Skeletal muscle tissue (tissue), 4 donors: ENCODE data around the gene CFTR. TPM values are rescaled to one million over a fixed set of nuclear protein-coding genes. Genes with fewer than 3 reads are reported as not detected.

Source experiments
- H3K27ac ChIP-seq: one replicate; pipeline ENCODE4 v1.7.0; 2013; ENCODE audit warnings: mild to moderate bottlenecking, low read depth, low read length, inconsistent platforms
- H3K27me3 ChIP-seq, 3 donors: one replicate each; pipeline ENCODE4 v1.7.0; 2013; ENCODE audit warnings: low read length in 3 of 3; ENCODE audit not compliant: control insufficient read depth in 3 of 3, insufficient read depth in 3 of 3
- H3K36me3 ChIP-seq, 3 donors: one replicate each; pipeline ENCODE4 v1.7.0; 2013; ENCODE audit warnings: low read length in 3 of 3; ENCODE audit not compliant: control insufficient read depth in 3 of 3, insufficient read depth in 3 of 3
- H3K4me1 ChIP-seq, 3 donors: one replicate each; pipeline ENCODE4 v1.7.0; 2013; ENCODE audit warnings: low read length in 3 of 3, mild to moderate bottlenecking in 3 of 3; ENCODE audit not compliant: control insufficient read depth in 3 of 3, insufficient read depth in 3 of 3
- H3K4me3 ChIP-seq, 3 donors: one replicate each; pipeline ENCODE4 v1.7.0; 2013; ENCODE audit warnings: low read length in 3 of 3
- H3K9ac ChIP-seq, 3 donors: one replicate each; pipeline ENCODE4 v1.7.0; 2013; ENCODE audit warnings: low read length in 3 of 3, mild to moderate bottlenecking in 3 of 3, moderate library complexity in 2 of 3, low read depth in 1 of 3
- H3K9me3 ChIP-seq, 3 donors: one replicate each; pipeline ENCODE4 v1.7.0; 2013; ENCODE audit warnings: low read length in 3 of 3; ENCODE audit not compliant: control insufficient read depth in 3 of 3
- total RNA-seq: library from RNA; depleted of rRNA; stranded (reverse); fragments of >200 nt; gene quantifications from one replicate; pipeline ENCODE4 v1.2.3, GENCODE V29; 2014
- donor health status: Osteomylitis.

Gene CFTR
- total RNA-seq, 1 donor from 2014 or later = not detected

DNA sequence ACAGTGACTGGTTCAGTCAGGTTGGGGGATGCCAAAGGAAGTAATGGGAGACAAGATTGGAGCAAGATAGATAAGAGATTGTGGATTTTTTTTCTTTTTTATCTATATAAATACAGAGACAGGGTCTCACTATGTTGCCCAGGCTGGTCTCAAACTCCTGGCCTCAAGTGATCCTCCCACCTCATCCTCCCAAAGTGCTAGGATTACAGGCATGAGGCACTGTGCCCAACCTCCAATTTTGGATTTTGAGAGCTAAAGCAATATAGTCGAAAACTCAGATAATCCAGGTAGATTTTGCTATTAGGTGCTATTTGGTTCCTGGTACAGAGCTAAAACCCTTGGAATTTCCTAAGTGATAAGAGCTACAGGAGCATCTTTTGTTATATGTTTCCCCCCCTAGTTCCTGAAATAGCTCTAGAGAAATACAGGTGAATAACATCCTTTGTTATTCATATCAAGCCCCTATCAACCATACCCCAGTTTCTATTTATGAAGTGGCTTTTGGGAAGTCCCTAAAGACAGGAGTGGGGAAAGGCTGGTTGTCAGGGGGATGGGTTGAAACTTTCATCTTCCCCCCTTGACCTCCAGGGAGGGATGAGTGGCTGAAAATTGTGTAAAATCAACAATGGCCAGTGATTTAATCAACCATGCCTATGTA is 151.2 kb downstream of the CFTR start:
- Histone ChIP-seq H3K36me3 (no peaks in the 10 kb centered on the region), H3K9me3 (no peaks in the 10 kb centered on the region), H3K27me3 (no peaks in the 10 kb centered on the region), H3K27ac (no peak overlapping the region), H3K4me3 (no peak overlapping the region), H3K4me1 (no peaks in the 10 kb centered on the region), H3K9ac (no peak overlapping the region)

DNA sequence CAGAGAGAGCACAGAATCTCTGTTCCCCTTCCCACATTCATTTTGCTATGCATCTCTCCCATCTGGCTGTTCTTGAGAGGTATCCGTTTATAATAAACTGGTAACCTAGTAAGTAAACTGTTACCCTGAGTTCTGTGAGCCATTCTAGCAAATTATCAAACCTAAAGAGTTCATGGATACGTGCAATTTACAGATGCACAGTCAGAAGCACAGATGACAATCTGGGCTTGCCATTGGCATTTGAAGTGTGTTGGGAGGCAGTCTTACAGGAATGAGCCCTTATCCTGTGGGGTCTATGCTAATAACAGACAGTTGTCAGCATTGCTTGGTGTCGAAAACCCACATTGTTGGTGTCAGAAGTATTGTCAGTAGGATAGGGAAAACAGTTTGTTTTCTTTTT is 151.8 kb downstream of the CFTR start:
- no peaks in the 10 kb centered on the region for H3K9me3 ChIP-seq
- no peaks in the 10 kb centered on the region for H3K4me1 ChIP-seq
- no peaks in the 10 kb centered on the region for H3K36me3 ChIP-seq
- H3K9ac ChIP-seq = no peak overlapping the region
- no peak overlapping the region for H3K4me3 ChIP-seq
- H3K27ac ChIP-seq = no peak overlapping the region
- H3K27me3 ChIP-seq = no peaks in the 10 kb centered on the region

DNA sequence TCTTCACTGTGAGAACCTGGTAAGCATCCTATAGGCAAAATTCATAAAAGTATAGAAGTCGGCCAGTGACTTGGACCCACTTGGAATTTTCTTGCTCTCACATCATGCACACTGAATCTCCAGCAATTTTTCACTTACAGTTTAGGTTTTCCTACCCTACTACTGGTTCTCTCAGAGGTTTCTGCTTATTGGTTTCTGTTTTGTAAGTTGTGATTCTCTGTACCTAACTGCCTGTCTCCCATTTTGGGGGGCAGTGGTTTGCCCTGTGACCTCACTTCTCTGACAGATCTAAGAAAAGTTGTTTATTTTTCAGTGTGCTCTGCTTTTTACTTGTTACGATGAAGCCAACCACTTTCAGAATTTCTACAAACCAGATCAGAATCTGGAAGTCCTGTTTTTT is 158.1 kb downstream of the CFTR start:
- H3K4me1 ChIP-seq = no peaks in the 10 kb centered on the region
- H3K27ac ChIP-seq = no peak overlapping the region
- H3K27me3 ChIP-seq = no peaks in the 10 kb centered on the region
- no peak overlapping the region for H3K9ac ChIP-seq
- no peak overlapping the region for H3K4me3 ChIP-seq
- no peaks in the 10 kb centered on the region for H3K9me3 ChIP-seq
- no peaks in the 10 kb centered on the region for H3K36me3 ChIP-seq

DNA sequence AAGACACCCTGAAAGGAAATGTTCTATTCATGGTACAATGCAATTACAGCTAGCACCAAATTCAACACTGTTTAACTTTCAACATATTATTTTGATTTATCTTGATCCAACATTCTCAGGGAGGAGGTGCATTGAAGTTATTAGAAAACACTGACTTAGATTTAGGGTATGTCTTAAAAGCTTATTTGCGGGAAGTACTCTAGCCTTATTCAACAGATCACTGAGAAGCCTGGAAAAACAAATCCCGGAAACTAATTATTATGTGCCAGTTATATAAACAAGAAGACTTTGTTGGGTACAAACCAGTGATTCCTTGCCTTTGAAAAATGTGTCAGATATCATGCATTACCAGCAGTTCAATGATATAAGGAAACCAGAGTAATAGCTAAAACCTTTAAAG is 160.1 kb downstream of the CFTR start:
- no peaks in the 10 kb centered on the region for H3K4me1 ChIP-seq
- H3K36me3 ChIP-seq = no peaks in the 10 kb centered on the region
- H3K27ac ChIP-seq = no peak overlapping the region
- H3K27me3 ChIP-seq = no peaks in the 10 kb centered on the region
- no peaks in the 10 kb centered on the region for H3K9me3 ChIP-seq
- H3K9ac ChIP-seq = no peak overlapping the region
- H3K4me3 ChIP-seq = no peak overlapping the region

DNA sequence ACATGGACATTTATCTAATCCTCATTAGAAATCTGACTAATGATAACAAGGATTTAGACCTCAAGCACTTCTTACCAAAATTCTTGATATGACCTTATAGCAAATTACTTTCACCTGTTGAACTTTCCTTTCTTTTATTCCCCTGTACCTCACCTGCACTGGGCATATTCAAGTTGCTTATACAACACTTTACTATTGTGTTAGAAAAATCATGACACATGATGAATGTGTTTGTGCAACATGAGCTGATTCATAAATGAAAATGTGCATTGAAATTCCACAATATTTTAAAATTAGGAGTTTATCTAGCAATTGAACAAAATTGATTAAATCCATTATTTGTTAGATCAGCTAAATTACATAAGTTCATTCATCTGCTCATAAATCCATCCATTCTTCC is 160.6 kb downstream of the CFTR start:
- Histone ChIP-seq H3K9ac (no peak overlapping the region), H3K27me3 (no peaks in the 10 kb centered on the region), H3K4me1 (no peaks in the 10 kb centered on the region), H3K4me3 (no peak overlapping the region), H3K9me3 (no peaks in the 10 kb centered on the region), H3K27ac (no peak overlapping the region), H3K36me3 (no peaks in the 10 kb centered on the region)

DNA sequence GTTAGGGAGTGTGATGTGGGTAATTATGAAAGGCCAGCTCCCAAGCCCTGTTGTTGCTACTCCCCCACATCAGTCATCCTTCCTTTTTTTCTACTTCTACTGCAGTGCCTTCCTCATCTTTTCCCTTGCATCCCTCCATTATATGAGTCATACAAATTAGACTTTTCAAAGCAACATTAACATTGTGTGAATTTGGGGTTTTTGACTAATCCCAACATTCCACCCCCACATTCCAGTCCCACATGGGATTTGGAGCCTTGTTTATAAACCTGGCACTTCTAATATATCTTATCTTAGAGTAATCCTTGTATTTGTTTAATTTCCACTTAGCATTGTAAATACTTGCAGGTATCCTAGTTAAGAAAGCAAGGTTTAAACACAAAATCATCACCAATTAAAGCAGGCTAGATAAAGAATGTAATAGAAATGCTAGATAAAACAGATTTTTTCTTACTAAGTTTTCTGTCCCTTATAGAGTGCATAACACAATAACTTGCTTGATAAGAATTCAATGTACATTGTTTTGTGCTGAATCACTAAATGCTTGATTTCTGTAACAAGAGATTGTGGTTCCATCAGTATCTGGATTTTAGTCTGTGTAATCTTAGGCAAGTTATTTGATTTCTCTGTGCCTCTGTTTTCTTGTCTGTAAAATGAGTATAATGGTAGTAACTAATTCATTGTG is 165.8 kb downstream of the CFTR start:
- Histone ChIP-seq H3K9me3 (no peaks in the 10 kb centered on the region), H3K27ac (no peak overlapping the region), H3K9ac (no peak overlapping the region), H3K4me1 (no peaks in the 10 kb centered on the region), H3K36me3 (no peaks in the 10 kb centered on the region), H3K27me3 (no peaks in the 10 kb centered on the region), H3K4me3 (no peak overlapping the region)

DNA sequence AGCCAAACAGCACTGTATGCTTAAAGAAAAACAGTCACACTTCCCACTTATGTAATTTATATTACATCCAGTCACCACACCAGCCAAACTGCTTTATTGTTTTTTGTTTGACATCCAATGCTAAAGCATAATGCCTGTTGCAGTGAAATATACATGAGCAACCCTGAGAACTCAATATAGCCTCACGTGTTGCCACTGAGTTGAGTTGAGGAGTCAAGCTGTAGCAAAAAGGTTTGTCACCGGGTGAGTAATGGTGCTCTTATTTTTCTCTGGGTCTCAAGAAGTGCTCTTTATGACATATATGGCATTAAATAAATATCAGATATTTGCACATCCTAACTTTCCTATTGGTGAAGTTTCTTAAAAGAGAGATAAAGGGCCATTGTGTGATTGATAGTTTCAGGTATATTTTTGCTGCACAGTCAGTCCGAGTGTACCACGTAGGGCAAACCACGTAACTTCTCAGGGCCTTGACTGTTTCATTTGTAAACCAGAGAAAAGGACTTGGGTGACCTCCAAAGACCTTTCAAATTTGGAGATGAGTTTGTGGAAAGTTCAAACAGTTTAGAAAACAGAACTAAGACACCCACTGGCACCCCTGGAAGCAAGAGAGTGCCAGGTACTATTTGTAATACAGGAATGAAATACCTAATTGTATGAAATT is 168.5 kb downstream of the CFTR start:
- Histone ChIP-seq H3K4me3 (no peak overlapping the region), H3K4me1 (no peaks in the 10 kb centered on the region), H3K27ac (no peak overlapping the region), H3K36me3 (no peaks in the 10 kb centered on the region), H3K9me3 (no peaks in the 10 kb centered on the region), H3K27me3 (no peaks in the 10 kb centered on the region), H3K9ac (no peak overlapping the region)

DNA sequence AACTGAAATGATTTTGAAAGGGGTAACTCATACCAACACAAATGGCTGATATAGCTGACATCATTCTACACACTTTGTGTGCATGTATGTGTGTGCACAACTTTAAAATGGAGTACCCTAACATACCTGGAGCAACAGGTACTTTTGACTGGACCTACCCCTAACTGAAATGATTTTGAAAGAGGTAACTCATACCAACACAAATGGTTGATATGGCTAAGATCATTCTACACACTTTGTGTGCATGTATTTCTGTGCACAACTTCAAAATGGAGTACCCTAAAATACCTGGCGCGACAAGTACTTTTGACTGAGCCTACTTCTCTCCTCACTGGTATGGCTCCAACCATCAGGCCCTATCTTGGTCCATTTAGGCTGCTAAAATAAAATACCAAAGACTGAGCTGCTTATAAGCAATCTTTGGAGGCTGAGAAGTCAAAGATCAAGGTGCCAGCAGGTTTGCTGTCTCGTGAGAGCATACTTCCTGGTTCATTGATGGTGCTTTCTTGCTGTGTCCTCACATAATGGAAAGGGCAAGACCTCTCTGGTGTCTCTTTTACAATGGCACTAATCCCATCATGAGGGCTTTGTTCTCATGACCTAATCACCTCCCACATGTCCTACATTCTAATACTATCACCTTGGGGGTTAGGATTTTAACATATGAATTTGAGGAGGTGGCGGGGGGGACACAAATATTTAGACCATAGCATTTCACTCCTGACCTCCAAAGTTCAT is 173.3 kb downstream of the CFTR start:
- Histone ChIP-seq H3K27me3 (no peaks in the 10 kb centered on the region), H3K9ac (no peak overlapping the region), H3K9me3 (no peaks in the 10 kb centered on the region), H3K4me3 (no peak overlapping the region), H3K4me1 (no peaks in the 10 kb centered on the region), H3K27ac (no peak overlapping the region), H3K36me3 (no peaks in the 10 kb centered on the region)

DNA sequence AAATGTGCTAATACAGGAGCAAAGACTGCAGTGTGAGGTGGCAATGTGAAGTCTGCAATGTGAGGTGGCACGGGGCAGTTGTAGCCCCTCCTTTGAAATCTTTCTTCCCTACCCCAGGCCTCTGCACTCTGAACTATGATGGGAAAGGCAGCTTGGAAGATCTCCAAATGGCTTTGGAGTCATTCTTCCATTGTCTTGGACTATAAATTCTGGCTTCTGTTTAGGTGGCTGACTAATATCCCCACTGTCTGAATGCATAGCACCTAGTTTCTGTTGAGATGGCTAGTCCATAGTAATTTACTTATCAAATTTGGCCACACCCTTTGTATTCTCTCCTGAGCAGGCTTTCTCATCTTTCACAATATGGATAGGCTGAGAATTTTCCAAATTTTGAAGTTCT is 175.0 kb downstream of the CFTR start:
- H3K36me3 ChIP-seq = no peaks in the 10 kb centered on the region
- H3K4me3 ChIP-seq = no peak overlapping the region
- no peak overlapping the region for H3K27ac ChIP-seq
- no peak overlapping the region for H3K9ac ChIP-seq
- H3K4me1 ChIP-seq = no peaks in the 10 kb centered on the region
- H3K27me3 ChIP-seq = no peaks in the 10 kb centered on the region
- no peaks in the 10 kb centered on the region for H3K9me3 ChIP-seq

DNA sequence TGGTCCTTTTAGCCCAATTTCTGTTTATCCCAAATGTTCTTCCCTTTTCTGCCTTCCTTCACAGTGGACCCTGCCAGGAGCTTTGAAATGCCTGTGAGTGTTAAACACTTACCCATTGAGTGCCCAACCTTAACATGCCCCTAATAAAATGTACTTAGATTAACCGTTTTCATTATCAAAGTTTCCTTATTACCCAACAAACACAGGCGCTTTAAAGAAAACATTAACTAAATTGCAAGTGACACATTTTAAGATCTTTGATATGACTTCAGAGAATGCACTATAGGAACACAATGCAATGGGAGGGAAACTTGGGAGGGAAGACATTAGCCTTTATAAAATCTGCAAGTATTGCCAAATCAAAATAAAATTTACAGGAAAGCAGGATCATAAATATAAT is 177.0 kb downstream of the CFTR start:
- H3K9me3 ChIP-seq = no peaks in the 10 kb centered on the region
- H3K27ac ChIP-seq = no peak overlapping the region

More for the DNA sequence above, 177.0 kb downstream of the CFTR start:
- Histone ChIP-seq H3K9ac (no peak overlapping the region), H3K36me3 (no peaks in the 10 kb centered on the region), H3K27me3 (no peaks in the 10 kb centered on the region), H3K4me1 (no peaks in the 10 kb centered on the region), H3K4me3 (no peak overlapping the region)
